Heart left ventricle (tissue), 13 donors: ENCODE measurements around the gene TRAPPC5.

Experiments used
- CTCF ChIP-seq, 12 donors: fragments of 200-600 bp; sonication (generic) in 4 of 12; IDR thresholded peaks; one replicate each; pipeline versions ENCODE4 v1.5.0 to v1.8.0; 2018 to 2022; ENCODE audit warnings: antibody characterized with exemption in 12 of 12, mild to moderate bottlenecking in 5 of 12
- POLR2A ChIP-seq, 2 donors: fragments of 450-650 bp; IDR thresholded peaks; one replicate each; pipeline ENCODE4 v1.6.1; 2017; ENCODE audit warnings: antibody characterized with exemption in 2 of 2, mild to moderate bottlenecking in 2 of 2, moderate library complexity in 2 of 2
- donor health status: ischemic (EF 13 %, LVEDD 7.1; RV severe dilation, severe dysfunction).
- donor health status: DM: no; HTN: yes; CAD: no.
- donor health status: DM: no; HTN: no; CAD: no.
- donor health status: ischemic (EF 25% LVEDD 6.9; RV normal size, moderate dysfunction).
- donor health status: ischemic (EF 25% LVEDD 5.7; RV mildly dilated, moderate dysfunction).
- donor health status: ischemic (EF 35%, LVEDD 5.7; RV mildly dilated, moderate dysfunction).
- donor health status: nonischemic (EF 11% LVEDD 7.7; RV severe dilation, severe dysfunction).
- donor health status: DM: yes; HTN: yes; CAD: no.
- donor health status: PGD.
- donor health status: ischemic (EF 29% LVEDD 5.4; RV normal size, mild dysfunction).
- donor health status: nonischemic (EF 23%, LVEDD 6.1; RV moderate dilation, normal function).

- no peak for TF ChIP-seq CTCF (IDR thresholded peaks at IDR 0.05)
- TF ChIP-seq POLR2A (IDR thresholded peaks at IDR 0.05) = no peak
Measured at GRCh38 chr19:7706955-7707456, 26.4 kb downstream of the TRAPPC5 start.
